Activated CD8-positive, alpha-beta T cell treated with anti-CD3 and anti-CD28 coated beads, Interleukin-2, amount 10 ng/mL, durations not matched to agents 7 days and 5 days (primary cell): Measurements from ENCODE around the gene TMEM43. TPM values are rescaled to one million over a fixed set of nuclear protein-coding genes. Genes with fewer than 3 reads are reported as not detected.
A peak's percentile ranks its signal among the peaks of the same experiment; 100 is the strongest.
"Not testable (repeated sequence)": the region's sequence is repeated elsewhere in the genome, so short reads cannot be mapped to it uniquely, and the experiment has no call there.

ENCODE experiments used
- ATAC-seq: fragments of 150-1000 bp; cut with Tn5 transposase; one replicate; pipeline ENCODE4 v1.10.0; 2021; ENCODE audit warnings: moderate library complexity
- CTCF ChIA-PET: fragments of 350-600 bp; sonication (Branson Sonifier 250); formaldehyde crosslinking; loops from one replicate; lab custom pipeline; 2021; ENCODE audit warnings: antibody characterized with exemption; lab: Charles Lee
- POLR2A ChIA-PET: fragments of 350-600 bp; sonication (Branson Sonifier 250); formaldehyde crosslinking; loops from one replicate; lab custom pipeline; 2021; ENCODE audit warnings: antibody characterized with exemption; lab: Charles Lee
- DNase-seq: peaks from one replicate; pipeline ENCODE4 v3.0.0-alpha.2; 2020
- H3K27ac Mint-ChIP-seq: one replicate; pipeline ENCODE4 v1.8.0; 2021; ENCODE audit warnings: mild to moderate bottlenecking, mixed read lengths
- H3K27me3 Mint-ChIP-seq: one replicate; pipeline ENCODE4 v1.8.0; 2021; ENCODE audit warnings: low read depth, mixed read lengths
- H3K36me3 Mint-ChIP-seq: one replicate; pipeline ENCODE4 v1.8.0; 2021; ENCODE audit warnings: low read depth, mixed read lengths
- H3K4me1 Mint-ChIP-seq: one replicate; pipeline ENCODE4 v1.8.0; 2021; ENCODE audit warnings: low read depth, mixed read lengths
- H3K4me3 Mint-ChIP-seq: one replicate; pipeline ENCODE4 v1.8.0; 2021; ENCODE audit warnings: mild to moderate bottlenecking, mixed read lengths
- H3K9me3 Mint-ChIP-seq: one replicate; pipeline ENCODE4 v1.8.0; 2022; ENCODE audit warnings: mixed read lengths; ENCODE audit not compliant: insufficient read depth
- total RNA-seq, 2 experiments: library from RNA; stranded (reverse); gene quantifications; one replicate each; pipeline ENCODE4 v1.2.3, GENCODE V29; 2021

The TMEM43 gene
- total RNA-seq, 2 experiments from 2014 or later, result 27.9 to 28.8 TPM

- no peaks in the 10 kb centered on the region for H3K9me3 Mint-ChIP-seq
- H3K27me3 Mint-ChIP-seq, result peaks cover 3% of the 10 kb centered on the region
- ChIA-PET CTCF (interaction anchor here (2.2 kb wide), 1 partner anchor 214 kb away, joined by 9 read pairs; no protein-coding TSS in a partner anchor), POLR2A (no interaction called here)
- ATAC-seq, result no peak
- H3K4me1 Mint-ChIP-seq, result no peaks in the 10 kb centered on the region
- no peak for DNase-seq
- H3K27ac Mint-ChIP-seq, result no peak overlapping the region
- peaks cover 36% of the 10 kb centered on the region for H3K36me3 Mint-ChIP-seq
- no peak overlapping the region for H3K4me3 Mint-ChIP-seq
Observed at GRCh38 chr3:14110699-14111098, 14.2 kb upstream of the TMEM43 start.

DNA sequence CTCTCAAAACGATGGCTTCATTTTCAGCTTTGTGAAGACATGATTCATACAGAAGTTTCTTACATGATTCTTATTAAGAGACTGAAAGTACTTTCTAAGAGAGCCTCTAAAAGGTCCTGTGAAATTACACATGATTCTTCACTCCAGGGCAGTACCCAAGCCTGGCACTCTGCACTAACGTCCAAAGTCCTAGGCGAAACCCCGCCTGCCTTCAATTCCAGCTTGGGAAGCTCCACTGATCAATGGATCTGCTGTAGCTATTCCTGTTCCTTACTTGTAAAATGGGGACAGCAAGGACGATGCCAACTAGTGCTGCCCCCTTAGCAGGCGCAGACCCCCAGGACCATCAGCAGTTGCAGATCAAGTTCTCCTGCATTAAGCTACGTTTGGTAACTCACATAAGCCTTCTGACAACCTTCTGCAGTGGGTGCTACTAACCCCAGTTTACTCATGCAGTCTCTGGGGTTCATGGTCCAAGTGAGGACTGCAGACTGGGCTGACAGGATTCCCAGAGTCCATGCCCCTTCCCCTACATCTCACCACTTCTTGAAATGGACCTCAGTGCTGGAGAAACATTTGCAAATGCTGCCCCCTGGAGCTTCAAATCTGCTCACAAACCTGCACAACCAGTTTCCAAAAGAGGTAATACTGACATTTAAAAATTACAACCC is 10.8 kb upstream of the TMEM43 start:
- H3K27me3 Mint-ChIP-seq, result no peaks in the 10 kb centered on the region
- POLR2A ChIA-PET, result no interaction called here
- no peaks in the 10 kb centered on the region for H3K9me3 Mint-ChIP-seq
- no peaks in the 10 kb centered on the region for H3K4me1 Mint-ChIP-seq
- CTCF ChIA-PET, result interaction anchor here (1.5 to 4.1 kb wide), 5 partner anchors 9 to 218 kb away, joined by 5 to 47 read pairs (median 7); no protein-coding TSS in a partner anchor
- H3K36me3 Mint-ChIP-seq, result peaks cover 36% of the 10 kb centered on the region
- H3K4me3 Mint-ChIP-seq, result no peak overlapping the region
- no peak for ATAC-seq
- DNase-seq, result no peak
- H3K27ac Mint-ChIP-seq, result no peak overlapping the region

- POLR2A ChIA-PET, result no interaction called here
- no peaks in the 10 kb centered on the region for H3K9me3 Mint-ChIP-seq
- no peak overlapping the region for H3K4me3 Mint-ChIP-seq
- CTCF ChIA-PET, result no interaction called here
- no peak overlapping the region for H3K27ac Mint-ChIP-seq
- ATAC-seq, result no peak
- no peaks in the 10 kb centered on the region for H3K27me3 Mint-ChIP-seq
- H3K36me3 Mint-ChIP-seq, result peaks cover 40% of the 10 kb centered on the region
- peaks cover 19% of the 10 kb centered on the region for H3K4me1 Mint-ChIP-seq
- no peak for DNase-seq
Observed at GRCh38 chr3:14117468-14118399, 7.1 kb upstream of the TMEM43 start.

DNA sequence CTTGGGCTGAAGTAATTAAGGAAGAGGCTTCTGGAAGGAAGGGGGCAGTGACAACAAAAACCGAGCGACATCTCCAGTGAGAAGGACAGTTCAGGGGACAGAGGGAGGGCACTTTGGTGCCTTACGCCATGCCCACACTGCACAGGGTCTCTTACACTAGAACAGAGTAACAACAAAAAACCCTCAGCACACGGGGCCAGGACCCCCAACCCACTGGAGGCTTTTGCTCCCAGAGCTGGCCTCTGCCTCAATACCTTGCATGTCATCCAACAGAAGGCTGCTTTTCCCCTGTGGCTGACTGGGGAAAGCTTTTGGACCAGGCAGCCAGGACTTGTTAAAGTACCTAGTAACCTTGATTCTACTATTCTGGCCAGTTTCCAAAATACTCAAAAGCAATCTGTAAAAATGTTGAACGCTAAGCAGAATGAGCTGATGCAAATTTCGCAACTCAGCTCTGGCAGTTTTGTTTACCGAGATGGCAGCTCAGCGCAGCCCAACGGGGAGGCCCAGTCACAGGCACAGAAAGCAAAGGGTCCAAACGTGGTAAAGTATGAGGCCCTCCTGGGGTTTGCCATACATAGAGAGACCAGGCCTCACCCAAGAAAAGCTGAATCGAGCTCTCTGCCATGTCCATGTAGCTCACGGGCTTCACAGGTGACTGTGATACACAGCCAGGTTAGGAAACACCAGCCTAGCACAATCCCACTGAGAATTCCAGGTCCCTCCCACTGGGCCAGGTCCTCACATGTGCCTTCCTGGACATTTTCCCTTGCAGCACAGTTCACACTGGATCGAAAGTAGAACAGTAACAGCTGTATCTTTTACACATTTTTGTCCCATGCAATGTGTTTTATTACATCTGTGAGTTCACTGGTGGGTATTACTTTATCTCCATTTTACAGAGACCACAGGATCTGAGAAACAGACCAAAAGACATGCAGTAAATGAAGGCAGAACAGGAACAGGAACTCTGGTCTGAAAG is 6.2 kb upstream of the TMEM43 start:
- CTCF ChIA-PET, result interaction anchor here (0.7 to 1.6 kb wide), 4 partner anchors 9 to 222 kb away, joined by 3 to 9 read pairs (median 4); no protein-coding TSS in a partner anchor
- H3K4me3 Mint-ChIP-seq, result no peak overlapping the region
- H3K4me1 Mint-ChIP-seq, result peaks cover 29% of the 10 kb centered on the region
- POLR2A ChIA-PET, result no interaction called here
- H3K27ac Mint-ChIP-seq, result no peak overlapping the region
- H3K9me3 Mint-ChIP-seq, result no peaks in the 10 kb centered on the region
- peaks cover 33% of the 10 kb centered on the region for H3K36me3 Mint-ChIP-seq
- no peak for ATAC-seq
- no peak for DNase-seq
- no peaks in the 10 kb centered on the region for H3K27me3 Mint-ChIP-seq

GRCh38 chr3:14119651-14120050 is 5.2 kb upstream of the TMEM43 start:
- no peaks in the 10 kb centered on the region for H3K27me3 Mint-ChIP-seq
- ChIA-PET CTCF (interaction anchor here (0.7 to 1.6 kb wide), 4 partner anchors 8 to 223 kb away, joined by 3 to 9 read pairs (median 4); no protein-coding TSS in a partner anchor), POLR2A (no interaction called here)
- peaks cover 34% of the 10 kb centered on the region for H3K4me1 Mint-ChIP-seq
- no peak overlapping the region for H3K27ac Mint-ChIP-seq
- no peak overlapping the region for H3K4me3 Mint-ChIP-seq
- no peaks in the 10 kb centered on the region for H3K9me3 Mint-ChIP-seq
- peaks cover 27% of the 10 kb centered on the region for H3K36me3 Mint-ChIP-seq
- ATAC-seq (no peak), DNase-seq (no peak)

DNA sequence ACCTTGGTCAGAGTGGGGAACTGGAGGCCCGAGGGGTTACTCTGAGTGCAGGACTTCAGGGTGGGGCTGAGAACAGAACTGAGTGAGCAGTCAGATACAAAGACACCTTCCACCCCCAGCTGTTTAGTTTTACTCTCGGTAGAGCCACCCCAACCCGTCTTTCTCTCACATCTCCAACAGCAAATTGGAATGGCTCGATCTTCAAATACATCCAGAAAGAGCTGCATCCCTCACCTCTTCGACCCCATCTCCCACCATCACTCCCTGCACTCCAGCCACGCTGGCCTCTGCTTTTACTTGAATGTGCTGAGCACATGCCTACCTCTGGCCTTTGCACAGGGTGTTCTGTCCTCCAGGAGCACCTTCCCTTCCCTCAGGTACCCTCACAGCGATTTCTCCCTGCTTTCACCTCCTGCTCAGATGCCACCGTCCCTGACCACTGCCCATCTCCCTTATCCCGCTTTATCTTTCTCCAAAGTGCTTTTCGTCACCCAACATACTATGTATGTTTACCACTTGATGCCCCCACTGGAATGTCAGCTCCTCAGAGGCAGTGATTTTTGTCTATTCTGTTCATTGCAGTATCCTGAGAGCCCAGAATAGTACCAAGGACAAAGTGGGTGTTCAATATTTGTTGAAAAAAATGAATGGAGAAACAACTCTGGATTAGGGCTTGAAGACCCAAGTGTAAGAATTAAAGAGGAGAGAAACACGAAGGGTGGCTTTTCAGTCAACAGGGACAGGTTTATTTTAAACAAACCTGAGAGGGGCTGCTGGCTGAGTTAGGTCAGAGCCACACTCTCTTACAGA is 4.5 kb upstream of the TMEM43 start:
- POLR2A ChIA-PET, result interaction anchor here (1.3 kb wide), 1 partner anchor 11 kb away, joined by 3 read pairs; no protein-coding TSS in a partner anchor
- H3K4me1 Mint-ChIP-seq, result peaks cover 34% of the 10 kb centered on the region
- no peaks in the 10 kb centered on the region for H3K9me3 Mint-ChIP-seq
- no peaks in the 10 kb centered on the region for H3K27me3 Mint-ChIP-seq
- DNase-seq (peak; percentile 16), ATAC-seq (no peak)
- CTCF ChIA-PET, result interaction anchor here (1.6 to 2.3 kb wide), 3 partner anchors 83 to 224 kb away, joined by 4 to 10 read pairs (median 9); no protein-coding TSS in a partner anchor
- H3K4me3 Mint-ChIP-seq, result no peak overlapping the region
- no peak overlapping the region for H3K27ac Mint-ChIP-seq
- H3K36me3 Mint-ChIP-seq, result peaks cover 21% of the 10 kb centered on the region

- H3K4me1 Mint-ChIP-seq, result peaks cover 37% of the 10 kb centered on the region
- peaks cover 21% of the 10 kb centered on the region for H3K36me3 Mint-ChIP-seq
- H3K4me3 Mint-ChIP-seq, ATAC-seq, H3K27ac Mint-ChIP-seq, H3K27me3 Mint-ChIP-seq, H3K9me3 Mint-ChIP-seq, DNase-seq: not testable (repeated sequence)
- POLR2A ChIA-PET, result interaction anchor here (1.3 kb wide), 1 partner anchor 11 kb away, joined by 3 read pairs; no protein-coding TSS in a partner anchor
- CTCF ChIA-PET, result interaction anchor here (2.3 kb wide), 1 partner anchor 224 kb away, joined by 10 read pairs; no protein-coding TSS in a partner anchor
Observed at GRCh38 chr3:14120921-14121448, 3.9 kb upstream of the TMEM43 start.

DNA sequence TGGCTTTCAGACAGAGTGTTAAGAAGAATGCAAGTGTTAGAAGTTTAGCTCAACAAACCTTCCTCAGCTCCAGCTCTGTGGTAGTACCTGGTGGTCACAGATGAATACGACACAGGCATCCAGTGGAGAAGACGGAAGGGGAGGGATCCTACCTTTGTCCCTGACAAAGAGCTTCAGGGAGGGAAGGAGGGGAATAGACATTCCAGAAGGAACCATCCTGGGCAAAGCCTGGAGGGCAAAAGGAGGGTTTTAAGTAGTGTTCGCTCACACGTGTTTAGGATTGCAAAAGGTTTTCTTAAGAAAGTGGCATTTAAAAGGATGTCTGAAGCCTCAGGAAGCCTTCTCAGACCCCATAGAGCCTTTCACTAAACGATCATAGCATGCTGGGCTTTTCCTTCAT is 3.0 kb upstream of the TMEM43 start:
- POLR2A ChIA-PET, result no interaction called here
- peaks cover 24% of the 10 kb centered on the region for H3K36me3 Mint-ChIP-seq

DNA sequence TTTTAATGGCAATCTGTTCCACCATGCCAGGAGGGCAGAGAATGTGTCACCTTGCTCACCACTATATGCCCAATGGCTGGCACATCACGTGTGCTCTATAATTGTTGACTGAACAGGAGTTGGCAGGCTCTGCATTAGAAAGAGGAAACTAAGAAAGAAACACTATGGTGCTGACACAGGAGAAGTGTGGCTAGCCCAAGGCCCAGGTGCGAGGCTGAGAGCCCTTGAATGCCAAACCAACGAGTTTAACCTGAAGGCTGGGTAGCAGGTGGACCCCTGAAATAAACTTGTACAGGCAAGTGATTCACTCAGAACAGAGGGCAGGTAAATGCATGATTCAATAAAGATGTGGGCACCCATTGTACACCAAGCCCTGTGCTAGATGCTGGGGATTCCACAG is 2.6 kb upstream of the TMEM43 start:
- no peaks in the 10 kb centered on the region for H3K27me3 Mint-ChIP-seq
- no peaks in the 10 kb centered on the region for H3K9me3 Mint-ChIP-seq
- ATAC-seq (no peak), DNase-seq (no peak)
- ChIA-PET CTCF (interaction anchor here (0.7 to 2.4 kb wide), 4 partner anchors 31 to 465 kb away, joined by 3 to 10 read pairs (median 6); partner anchors contain the start of gene LSM3), POLR2A (no interaction called here)
- peaks cover 24% of the 10 kb centered on the region for H3K36me3 Mint-ChIP-seq
- peak overlapping the region; percentile 20 for H3K27ac Mint-ChIP-seq
- H3K4me3 Mint-ChIP-seq, result peak overlapping the region; percentile 20
- H3K4me1 Mint-ChIP-seq, result peaks cover 50% of the 10 kb centered on the region

More for the DNA sequence above, 3.0 kb upstream of the TMEM43 start:
- no peak overlapping the region for H3K27ac Mint-ChIP-seq
- ATAC-seq (no peak), DNase-seq (peak; percentile 10)
- CTCF ChIA-PET, result interaction anchor here (0.8 to 2.4 kb wide), 3 partner anchors 57 to 464 kb away, joined by 4 to 10 read pairs (median 7); partner anchors contain the start of gene LSM3
- H3K4me1 Mint-ChIP-seq, result peaks cover 46% of the 10 kb centered on the region
- H3K9me3 Mint-ChIP-seq, result no peaks in the 10 kb centered on the region
- no peaks in the 10 kb centered on the region for H3K27me3 Mint-ChIP-seq
- no peak overlapping the region for H3K4me3 Mint-ChIP-seq
